ENCODE measurements around the gene COA1.

The COA1 gene

GRCh38 chr7:43671521-43671920 is 57.8 kb downstream of the COA1 start:
- no peak overlapping the region for H3K4me3 ChIP-seq (ENCODE audit: low read length)
- no peak for DNase-seq (ENCODE audit: low read depth)
- TF ChIP-seq CTCF (IDR thresholded peaks at IDR 0.05; ENCODE audit: insufficient read depth, low read depth, low read length, missing control alignments): no peak

- H3K4me3 ChIP-seq (ENCODE audit: low read length): no peak overlapping the region
- DNase-seq (ENCODE audit: low read depth): no peak
Measured at GRCh38 chr7:43669286-43670081, 59.8 kb downstream of the COA1 start.

GRCh38 chr7:43668035-43668434 is 61.3 kb downstream of the COA1 start:
- H3K4me3 ChIP-seq (ENCODE audit: low read length): no peak overlapping the region
- no peak for DNase-seq (ENCODE audit: low read depth)
- no peak for TF ChIP-seq CTCF (IDR thresholded peaks at IDR 0.05; ENCODE audit: insufficient read depth, low read depth, low read length, missing control alignments)

More at GRCh38 chr7:43669286-43670081, 59.8 kb downstream of the COA1 start:
- TF ChIP-seq CTCF (IDR thresholded peaks at IDR 0.05; ENCODE audit: insufficient read depth, low read depth, low read length, missing control alignments): no peak

- DNase-seq (ENCODE audit: low read depth): no peak
- H3K4me3 ChIP-seq (ENCODE audit: low read length): no peak overlapping the region
- no peak for TF ChIP-seq CTCF (IDR thresholded peaks at IDR 0.05; ENCODE audit: insufficient read depth, low read depth, low read length, missing control alignments)
Measured at GRCh38 chr7:43666938-43667337, 62.4 kb downstream of the COA1 start.

- DNase-seq (ENCODE audit: low read depth): no peak
- no peak overlapping the region for H3K4me3 ChIP-seq (ENCODE audit: low read length)
- no peak for TF ChIP-seq CTCF (IDR thresholded peaks at IDR 0.05; ENCODE audit: insufficient read depth, low read depth, low read length, missing control alignments)
Measured at GRCh38 chr7:43664681-43665080, 64.6 kb downstream of the COA1 start.

- no peak for TF ChIP-seq CTCF (IDR thresholded peaks at IDR 0.05; ENCODE audit: insufficient read depth, low read depth, low read length, missing control alignments)
- no peak for DNase-seq (ENCODE audit: low read depth)
- H3K4me3 ChIP-seq (ENCODE audit: low read length): no peak overlapping the region
Measured at GRCh38 chr7:43660141-43660540, 69.2 kb downstream of the COA1 start.

- TF ChIP-seq CTCF (IDR thresholded peaks at IDR 0.05; ENCODE audit: insufficient read depth, low read depth, low read length, missing control alignments): no peak
- no peak for DNase-seq (ENCODE audit: low read depth)
- no peak overlapping the region for H3K4me3 ChIP-seq (ENCODE audit: low read length)
Measured at GRCh38 chr7:43659549-43659896, 69.8 kb downstream of the COA1 start.
